ENCODE results near the gene PARP9.
"Not testable (repeated sequence)": the region's sequence is repeated elsewhere in the genome, so short reads cannot be mapped to it uniquely, and the experiment has no call there.

Gene PARP9

DNA sequence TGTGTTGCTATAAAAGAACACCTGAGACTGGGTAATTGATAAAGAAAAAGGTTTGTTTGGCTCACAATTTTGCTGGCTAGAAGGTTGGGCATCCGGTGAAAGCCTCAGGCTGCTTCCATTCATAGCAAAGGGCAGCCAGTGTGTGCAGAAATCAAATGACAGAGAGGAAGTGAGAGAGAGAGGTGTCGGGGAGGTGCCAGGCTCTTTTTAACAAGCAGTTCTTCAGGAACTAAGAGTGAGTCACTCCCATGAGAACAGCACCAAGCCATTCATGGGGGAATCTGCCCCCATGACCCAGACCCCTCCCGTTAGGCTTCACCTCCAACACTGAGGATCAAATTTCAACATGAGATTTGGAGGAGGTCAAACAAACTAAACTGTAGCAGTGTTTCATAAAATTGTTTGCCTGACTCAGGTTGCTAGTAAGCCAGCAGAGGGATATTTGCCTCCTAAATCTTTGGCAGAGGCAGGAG, 8.9 kb upstream of the PARP9 start:
- peak; percentile 5 for DNase-seq

DNA sequence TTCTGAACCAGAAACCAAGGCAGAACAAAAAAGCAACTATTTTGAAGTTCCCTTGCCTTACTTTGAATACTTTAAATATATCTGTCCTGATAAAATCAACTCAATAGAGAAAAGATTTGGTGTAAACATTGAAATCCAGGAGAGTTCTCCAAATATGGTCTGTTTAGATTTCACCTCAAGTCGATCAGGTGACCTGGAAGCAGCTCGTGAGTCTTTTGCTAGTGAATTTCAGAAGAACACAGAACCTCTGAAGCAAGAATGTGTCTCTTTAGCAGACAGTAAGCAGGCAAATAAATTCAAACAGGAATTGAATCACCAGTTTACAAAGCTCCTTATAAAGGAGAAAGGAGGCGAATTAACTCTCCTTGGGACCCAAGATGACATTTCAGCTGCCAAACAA, 4.7 kb upstream of the PARP9 start:
- DNase-seq: no peak

DNA sequence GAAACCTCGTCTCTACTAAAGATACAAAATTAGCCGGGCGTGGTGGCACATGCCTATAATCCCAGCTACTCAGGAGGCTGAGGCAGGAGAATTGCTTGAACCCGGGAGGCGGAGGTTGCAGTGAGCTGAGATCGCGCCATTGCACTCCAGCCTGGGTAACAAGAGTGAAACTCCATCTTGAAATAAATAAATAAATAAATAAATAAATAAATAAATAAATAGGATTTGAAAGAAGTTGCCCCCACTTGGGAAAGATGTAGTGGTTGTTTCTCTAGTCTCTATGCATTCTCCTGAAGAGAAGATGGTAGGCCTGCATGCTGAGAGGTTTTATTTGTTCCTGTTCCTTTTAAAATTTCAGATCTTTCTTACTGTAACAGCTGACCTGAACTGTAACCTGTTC, 4.0 kb upstream of the PARP9 start:
- not testable (repeated sequence) for DNase-seq

DNA sequence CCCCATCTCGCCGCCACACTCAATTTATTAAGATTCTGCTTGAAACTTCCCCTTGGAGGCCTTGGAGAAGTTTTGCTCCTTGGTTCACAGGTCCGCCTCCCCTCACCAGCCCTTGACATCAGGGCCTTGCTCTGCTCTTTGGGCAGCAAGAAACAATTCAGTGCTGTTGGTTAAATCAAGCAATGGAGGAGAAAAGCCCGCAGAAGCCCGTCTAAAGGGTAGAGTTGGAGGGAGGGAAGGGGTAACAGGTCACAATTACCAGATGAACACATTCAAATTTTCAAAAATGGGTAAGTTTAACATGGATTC, 429 bp downstream of the PARP9 start:
- DNase-seq: no peak

DNA sequence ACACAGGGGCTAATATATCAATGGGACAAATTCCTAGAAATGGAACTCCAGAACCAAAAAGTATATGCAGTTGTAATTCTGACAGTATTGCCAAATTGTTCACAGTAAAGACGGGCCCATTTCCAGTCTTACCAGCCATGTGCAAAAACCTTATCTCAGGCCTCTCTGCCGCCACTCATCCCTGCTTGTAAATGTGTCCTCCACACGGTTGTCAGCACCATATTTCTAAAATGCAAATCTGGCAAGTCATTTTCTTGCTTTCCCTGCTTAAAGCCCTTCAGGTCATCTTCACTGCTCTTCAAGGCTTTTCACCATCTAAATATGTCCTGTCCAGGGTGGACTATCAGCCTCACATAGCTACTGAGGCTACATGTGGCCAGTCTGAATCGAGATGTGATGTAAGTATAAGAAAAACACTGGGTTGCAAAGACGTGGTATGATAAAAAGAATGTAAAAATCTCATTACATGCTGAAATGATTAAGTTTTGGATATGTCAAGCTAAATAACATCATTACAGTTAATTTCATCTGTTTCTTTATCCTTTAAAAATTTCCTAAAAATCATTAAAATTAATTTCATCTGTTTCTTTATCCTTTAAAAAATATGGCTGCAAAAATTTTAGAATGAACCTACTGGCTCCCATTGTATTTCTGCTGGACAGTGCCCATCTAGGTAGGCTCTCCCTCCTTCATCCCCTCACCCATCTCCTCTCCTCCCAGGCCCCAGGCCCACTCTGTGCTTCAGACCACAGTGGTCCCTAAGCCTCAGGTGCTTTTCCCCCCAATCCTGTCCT, 980 bp downstream of the PARP9 start:
- DNase-seq: no peak

DNA sequence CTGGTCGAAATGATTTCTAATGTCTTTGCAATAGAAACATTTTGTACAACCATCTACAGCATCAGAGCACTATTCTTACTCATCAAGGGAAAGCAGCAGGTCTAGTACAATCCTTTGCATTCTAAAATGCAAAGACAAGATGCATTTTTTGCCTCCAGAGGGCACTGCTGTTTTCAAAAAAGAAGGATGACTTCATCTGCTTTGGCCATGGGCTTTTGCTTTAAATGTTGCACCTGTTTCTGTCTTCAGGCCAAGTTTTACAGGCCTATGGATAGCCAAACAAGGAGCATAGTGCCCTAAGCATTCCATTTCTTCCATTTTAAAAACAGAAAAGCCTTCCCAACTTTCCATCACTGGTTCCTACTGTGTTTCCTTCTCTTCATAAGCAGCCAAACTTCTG, 3.4 kb downstream of the PARP9 start:
- peak; percentile 68 for DNase-seq

DNA sequence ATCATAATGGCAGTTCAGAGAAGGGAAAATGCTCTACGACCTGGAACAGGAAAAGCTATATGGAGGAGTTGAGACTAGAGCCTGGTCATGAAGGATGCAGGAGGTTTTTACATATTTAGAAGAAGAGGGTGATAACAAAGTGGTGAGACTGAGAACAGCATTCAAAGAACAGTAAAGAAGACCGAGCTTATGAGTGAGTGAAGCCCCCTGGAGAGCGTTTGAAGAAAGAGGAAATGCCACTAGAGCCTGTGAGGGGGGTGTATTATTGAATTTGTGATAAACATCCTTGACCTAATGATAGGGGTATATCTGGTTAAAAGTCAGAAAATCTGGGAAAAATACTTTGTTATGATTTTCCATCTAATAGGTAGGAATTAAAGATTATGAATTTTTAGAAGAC, 4.2 kb downstream of the PARP9 start:
- DNase-seq: no peak

DNA sequence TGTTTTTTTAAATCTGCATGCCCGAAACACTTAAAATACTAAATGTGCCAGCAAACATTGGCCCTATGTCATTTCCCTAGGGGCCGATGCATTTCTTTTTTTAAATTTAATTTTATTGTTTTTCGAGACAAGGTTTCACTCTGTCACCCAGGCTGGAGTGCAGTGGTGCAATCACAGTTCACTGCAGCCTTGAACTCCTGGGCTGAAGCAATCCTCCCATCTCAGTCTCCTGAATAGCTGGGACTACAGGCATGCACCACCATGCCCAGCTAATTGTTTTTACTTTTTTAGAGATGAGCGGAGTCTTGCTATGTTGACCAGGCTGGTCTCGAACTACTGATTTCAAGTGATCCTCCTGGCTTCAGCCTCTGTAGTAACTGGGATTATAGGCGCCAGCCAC, 5.5 kb downstream of the PARP9 start:
- DNase-seq: no peak

DNA sequence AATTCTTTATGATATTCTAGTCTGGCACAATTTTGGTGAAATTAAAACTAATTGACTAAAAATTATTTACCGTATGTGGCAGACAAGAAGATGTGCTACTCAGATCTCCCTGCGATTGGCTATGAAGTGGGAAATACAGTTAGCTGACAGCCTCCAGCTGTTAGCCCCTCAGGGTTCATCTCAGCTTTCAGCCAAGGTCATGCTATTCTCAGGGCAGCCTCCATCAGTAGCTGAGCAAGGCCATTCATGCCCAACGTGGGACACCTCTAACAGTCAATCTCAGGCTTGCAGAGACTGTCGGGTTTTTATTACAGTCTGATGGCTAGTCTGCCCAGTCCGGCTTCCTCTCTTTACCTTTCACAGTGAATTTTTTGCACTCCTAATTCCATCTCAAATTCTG, 6.7 kb downstream of the PARP9 start:
- no peak for DNase-seq

DNA sequence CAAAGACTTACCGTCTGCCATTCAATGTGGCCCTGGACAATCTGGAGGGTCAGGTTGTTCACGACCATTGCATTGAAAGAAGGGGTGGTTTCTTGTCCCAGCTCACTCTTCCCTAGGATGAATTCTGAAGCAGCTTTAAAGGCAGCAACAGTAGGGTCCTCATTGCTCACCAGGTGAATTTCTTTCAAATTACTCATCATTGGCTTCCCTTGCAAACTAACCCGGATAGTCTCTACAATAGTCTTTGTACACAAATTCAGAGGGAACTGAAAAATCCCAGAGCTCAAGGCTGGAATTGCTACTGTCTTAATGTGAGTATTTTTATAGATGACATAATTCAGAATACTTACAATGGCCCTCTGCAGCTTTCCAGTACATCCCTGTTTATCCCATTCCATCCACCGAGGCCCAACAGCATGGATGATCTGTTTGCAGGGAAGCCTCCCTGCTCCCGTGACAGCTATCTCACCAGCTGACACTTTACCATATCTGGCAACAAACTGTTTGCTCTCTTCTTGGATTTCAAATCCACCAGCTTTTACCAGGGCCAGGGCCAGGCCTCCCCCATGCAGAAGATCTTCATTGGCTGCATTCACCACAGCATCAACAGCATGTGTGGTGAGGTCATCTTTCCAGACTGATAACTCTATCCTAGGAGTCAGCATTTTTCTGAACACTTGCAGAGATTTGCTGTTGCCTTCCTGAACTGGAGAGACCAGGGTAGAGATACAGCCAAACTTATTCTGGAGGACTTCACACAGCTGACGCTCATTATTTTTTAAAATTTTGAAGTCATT, 8.6 kb downstream of the PARP9 start:
- DNase-seq: no peak

DNA sequence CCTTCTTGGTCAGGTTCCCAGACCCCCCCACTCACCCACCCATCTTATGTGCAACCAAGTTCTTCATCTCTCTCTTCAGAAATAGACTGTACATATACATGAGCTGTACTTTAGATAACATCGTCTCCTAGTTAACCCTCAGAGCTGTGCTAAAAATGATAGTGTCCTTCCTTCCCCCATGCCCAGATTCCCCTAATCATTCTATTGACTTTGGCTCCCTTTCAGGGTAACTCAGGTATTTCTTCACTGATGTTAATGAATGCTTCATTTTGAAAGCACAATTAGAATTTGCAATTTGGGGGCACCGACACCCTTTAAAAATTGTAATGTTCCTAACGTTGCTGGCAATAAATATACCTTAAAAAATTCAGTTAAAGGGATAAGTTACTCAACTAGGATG, 10.9 kb downstream of the PARP9 start:
- no peak for DNase-seq

DNA sequence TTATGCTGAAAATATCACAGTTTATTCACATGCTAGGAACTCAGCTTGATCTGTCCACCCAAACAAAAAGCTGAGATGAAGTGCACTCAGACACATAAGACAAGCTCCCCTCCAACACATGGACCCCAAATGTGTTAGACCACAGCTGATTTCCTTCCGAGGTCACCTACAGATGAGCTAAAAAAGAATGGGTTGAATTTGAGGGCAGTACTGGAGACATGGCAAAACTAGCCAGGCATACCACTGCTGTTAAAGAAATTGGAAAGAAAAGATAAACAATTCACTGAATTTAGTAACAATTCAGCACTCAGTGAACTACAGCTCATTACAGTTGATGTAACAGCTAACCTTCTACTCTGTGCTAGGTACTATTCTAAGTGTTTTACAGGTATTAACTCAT, 15.5 kb downstream of the PARP9 start:
- DNase-seq: no peak

DNA sequence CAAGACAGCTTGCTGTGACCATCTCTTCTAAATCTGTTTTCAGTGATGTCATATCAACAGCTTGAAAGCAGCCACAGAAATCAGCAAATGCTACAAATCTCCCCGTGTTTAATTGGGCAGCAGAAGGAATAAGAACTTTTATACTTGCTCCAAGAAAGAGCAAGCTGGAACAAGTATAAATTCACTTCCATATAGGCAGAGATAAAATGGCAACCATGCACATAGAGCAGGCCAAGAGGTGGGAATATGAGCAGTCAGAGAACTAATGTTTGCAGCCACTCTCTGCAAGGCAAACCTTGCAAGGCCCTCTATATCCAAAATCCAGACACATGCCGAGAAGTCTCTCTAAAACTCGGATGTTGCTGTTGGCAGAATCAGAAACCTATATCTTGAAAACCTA, 16.0 kb downstream of the PARP9 start:
- no peak for DNase-seq

DNA sequence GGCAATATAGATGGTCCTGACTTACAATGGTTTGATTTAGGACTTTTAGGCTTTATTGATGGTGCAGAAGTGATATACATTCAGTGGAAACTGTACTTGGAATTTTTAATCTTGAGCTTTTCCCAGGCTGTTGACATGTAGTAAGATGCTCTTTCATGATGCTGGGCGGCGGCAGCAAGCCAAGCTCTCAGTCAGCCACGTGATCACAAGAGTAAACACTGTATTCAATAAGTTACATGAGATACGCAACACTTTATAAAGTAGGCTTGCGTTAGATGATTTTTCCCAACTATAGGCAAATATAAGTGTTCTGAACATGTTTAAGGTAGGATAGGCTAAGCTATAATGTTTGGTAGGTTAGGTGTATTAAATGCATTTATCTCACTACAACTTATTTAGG, 17.9 kb downstream of the PARP9 start:
- no peak for DNase-seq

DNA sequence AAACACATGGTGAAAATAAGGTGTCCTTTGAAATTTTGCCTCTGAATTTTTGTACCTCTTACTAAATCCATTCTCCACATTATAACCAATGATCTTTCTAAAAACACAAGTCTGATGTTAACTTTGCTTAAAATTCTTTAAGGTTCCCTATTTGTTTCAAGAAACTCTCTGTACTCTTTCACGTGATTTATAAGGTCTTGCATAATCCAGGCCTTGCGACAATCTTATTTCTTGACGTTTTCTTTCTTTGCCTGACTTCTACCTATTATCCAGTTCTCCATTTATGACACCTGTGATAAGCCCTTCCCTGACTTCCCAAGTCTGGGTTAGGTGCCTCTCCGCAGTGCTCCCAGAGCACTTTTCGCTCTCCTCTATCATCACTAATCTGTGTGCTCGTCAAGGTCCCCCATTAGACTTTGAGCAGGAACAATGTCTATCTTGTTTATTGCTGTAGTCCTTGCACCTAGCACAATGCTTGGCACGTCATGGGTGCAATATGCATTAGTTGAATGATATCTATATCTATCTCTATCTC, 25.1 kb downstream of the PARP9 start:
- DNase-seq: no peak

DNA sequence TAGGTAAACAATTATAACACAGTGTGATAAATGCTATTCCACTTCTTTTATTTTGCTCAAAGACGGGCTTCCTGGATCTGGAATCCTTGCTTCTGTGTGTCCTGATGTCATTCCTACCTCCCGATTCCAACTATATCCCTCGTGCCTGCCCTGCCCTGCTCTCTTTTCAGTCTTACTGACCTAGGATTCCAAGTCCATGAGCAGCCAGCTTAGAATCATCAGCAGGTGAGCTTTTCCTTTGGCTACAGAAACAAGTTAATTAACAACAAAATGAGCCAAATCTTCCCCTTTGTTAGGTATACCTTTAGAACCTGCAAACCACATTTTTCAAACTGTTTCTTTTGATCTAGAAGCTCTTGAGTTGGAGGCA, 27.5 kb downstream of the PARP9 start:
- DNase-seq: no peak

DNA sequence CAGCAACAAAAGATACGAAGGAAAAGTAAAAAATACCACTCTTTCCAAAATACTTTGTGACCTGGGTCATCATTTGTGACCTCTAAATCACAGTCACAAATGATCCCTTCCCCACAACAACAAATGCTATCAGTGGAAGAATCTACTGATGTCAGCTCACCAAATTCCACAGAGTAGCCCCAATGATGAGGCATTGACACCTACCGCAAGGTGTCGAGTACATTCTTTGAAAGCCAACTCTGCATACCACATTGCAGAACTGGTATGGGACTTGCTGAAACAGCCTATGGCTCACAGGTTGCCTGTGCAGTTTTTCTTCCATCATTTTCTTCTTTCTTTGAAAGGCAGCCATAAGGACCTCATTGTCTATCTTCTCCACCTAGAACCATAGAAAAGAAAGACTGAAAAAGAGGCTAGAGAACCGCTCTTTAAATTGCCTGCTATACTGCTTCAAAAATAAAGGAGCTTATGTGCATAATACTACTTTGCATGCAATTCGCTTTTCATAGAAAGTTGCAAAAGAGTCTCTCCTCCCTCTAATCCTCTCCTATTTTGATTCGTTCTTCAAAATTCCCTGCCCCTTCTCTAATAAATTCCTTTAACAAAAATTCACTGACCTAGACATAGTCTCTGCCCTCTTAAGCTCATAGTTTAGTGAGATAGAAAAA, 28.0 kb downstream of the PARP9 start:
- no peak for DNase-seq

DNA sequence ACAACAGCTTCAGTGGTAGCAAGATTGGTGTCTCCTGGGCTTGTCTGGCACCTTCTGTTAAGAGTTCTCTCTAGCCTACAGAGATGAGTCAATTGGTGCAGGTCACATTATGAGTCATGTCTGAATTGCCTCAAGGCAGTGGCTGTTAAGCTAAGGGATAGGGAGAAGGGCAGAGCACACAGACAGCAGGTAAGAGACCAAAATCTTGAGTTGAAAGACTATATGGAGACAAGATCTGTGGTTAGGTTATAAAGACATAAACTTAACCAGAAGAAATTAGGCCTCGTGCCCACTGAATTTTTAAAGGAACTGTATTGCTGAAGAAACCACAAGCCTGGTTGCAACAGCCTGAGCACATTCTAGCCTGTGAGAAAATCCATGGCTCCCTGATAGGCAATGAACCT, 30.2 kb downstream of the PARP9 start:
- DNase-seq: no peak

DNA sequence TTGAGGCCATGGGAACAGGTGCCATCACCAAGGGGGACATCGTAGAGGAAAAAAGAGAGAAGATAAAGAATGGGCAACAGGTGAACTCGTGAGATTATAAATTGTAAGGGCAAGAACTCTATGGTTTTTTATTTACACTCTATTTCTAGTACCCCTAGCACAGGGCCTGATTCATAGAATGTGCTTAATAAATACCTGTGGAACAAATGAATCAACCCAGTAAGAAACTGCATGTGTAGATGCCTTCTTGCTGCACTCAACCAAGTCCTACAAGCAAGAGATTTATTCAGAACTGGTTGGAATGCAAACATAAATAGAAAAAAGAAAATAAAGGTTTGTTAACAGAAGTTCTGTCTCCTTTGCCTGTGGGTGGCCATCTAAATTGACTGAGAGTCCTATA, 30.6 kb downstream of the PARP9 start:
- DNase-seq: no peak

DNA sequence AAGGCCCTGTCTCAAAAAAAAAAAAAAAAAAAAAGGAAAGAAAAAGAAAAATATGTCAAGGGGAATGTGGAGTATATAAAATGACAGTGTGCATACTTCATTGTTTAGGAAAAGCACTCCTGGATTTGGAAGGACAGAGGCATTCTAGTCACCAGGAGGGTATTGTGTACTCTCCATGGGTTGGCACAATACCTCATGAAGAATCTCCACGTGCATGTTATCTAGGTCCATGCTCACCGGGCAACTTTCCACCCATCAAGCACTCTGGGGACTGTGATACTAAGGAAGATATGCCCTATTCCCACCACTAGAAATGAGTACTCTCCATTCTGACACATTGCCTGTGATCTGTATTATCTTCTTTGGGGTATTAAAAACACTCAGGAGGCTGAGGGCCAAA, 33.9 kb downstream of the PARP9 start:
- DNase-seq: no peak

DNA sequence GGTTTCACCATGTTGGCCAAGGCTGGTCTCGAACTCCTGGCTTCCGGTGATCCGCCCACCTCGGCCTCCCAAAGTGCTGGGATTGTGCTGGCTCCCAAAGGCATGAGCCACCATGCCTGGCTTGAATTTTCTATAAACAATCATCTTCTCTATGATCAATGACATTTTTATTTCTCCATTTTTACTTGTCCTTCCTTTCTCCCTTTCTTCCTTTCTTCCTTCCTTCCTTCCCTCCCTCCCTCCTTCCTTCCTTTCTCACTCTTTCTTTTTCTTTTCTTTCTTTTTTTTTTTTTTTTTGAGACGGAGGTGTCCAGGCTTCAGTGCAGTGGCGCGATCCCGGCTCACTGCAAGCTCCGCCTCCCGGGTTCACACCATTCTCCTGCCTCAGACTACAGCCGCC, 40.8 kb downstream of the PARP9 start:
- no peak for DNase-seq

DNA sequence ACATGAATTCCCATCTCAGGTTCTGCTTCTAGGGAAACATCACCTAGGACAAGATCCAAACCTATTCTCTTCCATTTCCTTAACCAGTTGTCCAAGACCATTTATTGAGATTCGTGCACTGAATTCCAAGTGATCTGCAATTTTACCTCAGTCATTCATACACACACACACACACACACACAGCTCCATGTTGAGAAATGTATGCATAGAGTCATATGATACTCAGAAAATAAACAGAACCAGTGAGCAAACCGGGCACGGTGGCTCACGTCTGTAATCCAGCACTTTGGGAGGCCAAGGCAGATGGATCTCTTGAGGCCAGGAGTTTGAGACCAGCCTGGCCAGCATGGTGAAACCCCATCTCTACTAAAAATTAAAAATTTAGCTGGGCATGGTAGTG, 43.2 kb downstream of the PARP9 start:
- DNase-seq: no peak

DNA sequence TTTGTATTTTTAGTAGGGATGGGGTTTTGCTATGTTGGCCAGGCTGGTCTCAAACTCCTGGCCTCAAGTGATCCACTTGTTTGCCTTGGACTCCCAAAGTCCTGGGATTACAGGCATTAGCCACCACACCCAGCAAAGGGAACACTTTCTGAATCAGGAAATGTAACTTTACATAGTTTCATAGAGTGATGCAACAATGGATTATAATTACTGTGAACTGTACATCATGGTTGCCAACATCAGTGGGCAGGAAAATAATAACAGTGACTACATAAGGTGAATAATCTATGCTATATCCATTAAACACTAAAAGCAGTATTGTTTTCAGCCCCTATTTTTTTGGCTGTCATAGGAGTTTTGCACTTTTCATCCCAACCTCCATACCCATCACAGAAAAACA, 44.4 kb downstream of the PARP9 start:
- no peak for DNase-seq

DNA sequence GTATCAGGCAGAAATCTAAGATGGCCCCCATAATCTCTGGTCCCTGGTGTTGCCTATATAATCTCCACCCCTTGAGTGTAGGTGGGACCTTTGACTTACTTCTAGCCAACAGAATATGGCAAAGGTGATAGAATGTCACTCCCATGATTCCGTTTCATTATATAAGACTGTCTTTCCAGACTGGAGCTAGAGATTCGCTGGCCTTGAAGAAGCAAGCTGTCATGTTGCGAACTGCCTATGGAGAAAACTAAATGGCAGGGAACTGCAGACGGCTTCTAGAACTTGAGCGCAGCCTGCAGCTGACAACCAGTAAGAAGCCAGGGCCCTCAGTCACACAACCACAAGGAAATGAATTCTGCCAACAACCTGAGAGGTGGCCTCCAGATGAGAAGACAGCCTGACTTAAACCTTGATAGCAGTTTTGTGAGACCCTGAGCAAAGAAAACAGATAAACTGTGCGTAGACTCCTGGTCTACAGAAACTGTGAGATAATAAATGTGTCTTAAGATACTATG, 47.2 kb downstream of the PARP9 start:
- no peak for DNase-seq
